GM18505 (cell line): ENCODE data around the gene DLG4.

Experiments used
- ATAC-seq: cut with Tn5 transposase; IDR thresholded peaks from one replicate; pipeline ENCODE4 v1.9.1; 2021; ENCODE audit not compliant: unreplicated experiment
- POLR2A ChIP-seq: IDR thresholded peaks from 4 replicates; pipeline ENCODE4 v1.6.1; 2011; ENCODE audit warnings: borderline replicate concordance; ENCODE audit not compliant: insufficient read depth, insufficient read length; ENCODE audit errors: extremely low read depth

The DLG4 gene

GRCh38 chr17:7208754-7209460 is 10.7 kb downstream of the DLG4 start:
- no peak for TF ChIP-seq POLR2A
- no peak for ATAC-seq

DNA sequence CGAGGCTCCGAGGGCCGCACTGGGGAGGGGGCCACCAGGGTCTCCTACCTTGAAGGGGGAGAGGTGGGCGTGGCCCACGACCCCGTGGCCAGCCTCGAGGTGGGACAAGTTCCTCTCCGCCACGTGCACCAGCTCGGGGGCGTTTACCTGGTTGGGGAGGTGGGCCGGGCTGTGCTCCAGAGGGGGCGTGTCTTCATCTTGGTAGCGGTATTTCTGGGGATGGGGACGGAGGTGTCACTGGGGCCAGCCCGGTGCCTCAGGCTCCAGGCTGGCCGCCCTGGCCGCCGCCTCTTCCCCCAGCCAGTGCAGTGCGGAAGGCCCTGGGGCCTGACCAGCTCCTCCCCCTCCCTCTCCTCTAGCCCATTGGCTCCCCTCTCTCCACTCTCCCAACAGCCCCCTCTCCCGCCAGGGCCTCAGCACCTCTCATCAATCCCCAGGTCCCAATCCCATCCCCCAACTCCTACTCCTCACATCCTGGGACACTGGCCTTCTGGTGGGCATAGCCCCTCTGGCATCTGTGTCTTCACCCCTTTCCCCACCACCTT is 11.5 kb downstream of the DLG4 start:
- no peak for TF ChIP-seq POLR2A
- no peak for ATAC-seq

GRCh38 chr17:7207120-7208001 is 12.3 kb downstream of the DLG4 start:
- ATAC-seq: no peak

GRCh38 chr17:7205561-7205960 is 14.1 kb downstream of the DLG4 start:
- no peak for ATAC-seq

More at GRCh38 chr17:7207120-7208001, 12.3 kb downstream of the DLG4 start:
- TF ChIP-seq POLR2A: no peak

GRCh38 chr17:7204828-7205461 is 14.7 kb downstream of the DLG4 start:
- ATAC-seq: peak; percentile 65
- peak; percentile 43 for TF ChIP-seq POLR2A

More at GRCh38 chr17:7205561-7205960, 14.1 kb downstream of the DLG4 start:
- TF ChIP-seq POLR2A: no peak

- no peak for ATAC-seq
- no peak for TF ChIP-seq POLR2A
These were observed 15.3 kb downstream of the DLG4 start for GRCh38 chr17:7204336-7204735.

GRCh38 chr17:7203391-7203790 is 16.2 kb downstream of the DLG4 start:
- no peak for ATAC-seq
- TF ChIP-seq POLR2A: no peak

DNA sequence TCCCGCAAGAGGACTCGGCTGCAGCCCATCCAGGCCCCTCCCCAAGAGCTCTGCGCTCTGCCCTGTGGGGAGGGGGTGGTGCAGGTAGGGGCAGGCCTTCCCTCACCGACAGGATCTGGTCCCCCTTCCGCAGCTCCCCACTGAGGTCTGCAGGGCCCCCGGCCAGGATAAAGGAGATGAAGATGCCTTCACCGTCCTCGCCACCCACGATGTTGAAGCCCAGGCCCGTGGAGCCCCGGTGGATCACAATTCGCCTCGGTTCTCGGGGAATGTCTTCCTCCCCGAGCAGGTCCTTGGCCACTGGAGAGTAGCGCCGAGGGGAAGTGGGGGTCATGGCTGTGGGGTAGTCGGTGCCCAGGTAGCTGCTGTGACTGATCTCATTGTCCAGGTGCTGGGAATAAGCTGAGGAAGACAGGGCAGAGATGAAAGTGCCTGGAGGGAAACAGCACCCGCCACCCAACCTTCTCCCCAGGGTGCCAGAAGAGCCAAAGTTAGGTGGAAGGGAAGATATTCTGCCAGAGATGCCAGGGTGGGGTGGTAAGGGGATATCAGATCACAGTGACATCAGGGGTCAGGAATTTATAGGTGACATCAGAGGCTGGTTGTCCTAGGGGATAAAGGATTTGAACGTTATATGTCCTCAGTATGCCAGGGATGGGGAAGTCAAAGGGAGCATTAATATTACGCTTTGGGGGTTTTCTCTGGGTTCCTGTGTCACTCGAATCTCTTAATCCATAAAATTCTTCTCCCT is 22.8 kb downstream of the DLG4 start:
- no peak for TF ChIP-seq POLR2A
- no peak for ATAC-seq

- no peak for ATAC-seq
- no peak for TF ChIP-seq POLR2A
These were observed 23.7 kb downstream of the DLG4 start for GRCh38 chr17:7195971-7196370.

DNA sequence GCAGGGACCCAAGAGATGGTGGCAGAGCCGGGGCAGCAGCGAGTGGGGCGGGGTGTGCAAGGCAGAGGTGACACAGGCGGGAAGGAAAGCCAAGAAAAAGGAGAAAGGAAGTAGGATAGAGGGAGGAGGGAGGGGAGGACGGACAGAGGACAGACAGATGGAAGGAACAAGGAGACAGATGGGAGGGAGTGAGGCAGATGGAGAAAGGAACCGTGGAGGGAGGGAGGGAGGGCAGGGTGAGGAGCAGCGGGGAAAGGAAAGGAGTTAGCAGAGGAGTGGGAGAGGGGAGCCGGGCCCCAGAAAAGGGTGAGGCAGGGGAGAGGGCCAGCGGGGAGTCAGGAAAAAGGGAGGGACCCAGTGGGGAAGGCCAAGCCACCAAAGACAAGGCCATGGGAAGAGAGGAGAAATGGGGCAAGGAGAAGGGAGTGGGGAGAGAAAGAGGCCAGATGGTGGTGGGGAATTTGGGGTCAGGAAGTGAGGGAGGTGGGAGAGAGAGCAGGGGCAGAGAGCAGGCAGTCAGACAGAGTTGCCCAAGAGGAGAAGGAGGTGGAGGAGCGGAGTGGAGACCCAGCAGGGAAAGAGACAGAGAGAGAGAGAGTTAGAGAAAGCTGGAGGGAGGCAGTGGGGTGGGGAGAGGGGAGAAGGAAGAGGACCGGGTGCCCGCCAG is 27.2 kb downstream of the DLG4 start:
- ATAC-seq: no peak
- no peak for TF ChIP-seq POLR2A

- no peak for TF ChIP-seq POLR2A
- ATAC-seq: no peak
These were observed 27.9 kb downstream of the DLG4 start for GRCh38 chr17:7191571-7192270.

DNA sequence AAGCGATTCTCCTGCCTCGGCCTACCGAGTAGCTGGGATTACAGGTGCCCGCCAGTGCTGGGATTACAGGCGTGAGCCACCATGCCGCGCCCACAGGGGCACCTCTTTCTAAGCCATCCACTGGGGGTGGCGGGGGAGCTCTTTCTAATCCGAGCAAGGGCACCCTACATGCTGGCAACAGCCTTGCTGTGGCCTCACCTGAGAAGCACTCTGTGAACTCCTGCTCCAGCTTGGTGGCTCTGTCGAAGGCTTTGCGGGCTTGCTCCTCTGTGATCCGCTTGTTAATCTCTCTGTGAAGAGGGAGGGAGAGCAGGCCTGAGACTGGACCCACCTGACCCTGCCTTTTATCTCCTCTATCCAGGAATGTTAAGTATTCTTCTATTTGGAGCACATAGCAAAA is 28.6 kb downstream of the DLG4 start:
- ATAC-seq: no peak
- TF ChIP-seq POLR2A: no peak

DNA sequence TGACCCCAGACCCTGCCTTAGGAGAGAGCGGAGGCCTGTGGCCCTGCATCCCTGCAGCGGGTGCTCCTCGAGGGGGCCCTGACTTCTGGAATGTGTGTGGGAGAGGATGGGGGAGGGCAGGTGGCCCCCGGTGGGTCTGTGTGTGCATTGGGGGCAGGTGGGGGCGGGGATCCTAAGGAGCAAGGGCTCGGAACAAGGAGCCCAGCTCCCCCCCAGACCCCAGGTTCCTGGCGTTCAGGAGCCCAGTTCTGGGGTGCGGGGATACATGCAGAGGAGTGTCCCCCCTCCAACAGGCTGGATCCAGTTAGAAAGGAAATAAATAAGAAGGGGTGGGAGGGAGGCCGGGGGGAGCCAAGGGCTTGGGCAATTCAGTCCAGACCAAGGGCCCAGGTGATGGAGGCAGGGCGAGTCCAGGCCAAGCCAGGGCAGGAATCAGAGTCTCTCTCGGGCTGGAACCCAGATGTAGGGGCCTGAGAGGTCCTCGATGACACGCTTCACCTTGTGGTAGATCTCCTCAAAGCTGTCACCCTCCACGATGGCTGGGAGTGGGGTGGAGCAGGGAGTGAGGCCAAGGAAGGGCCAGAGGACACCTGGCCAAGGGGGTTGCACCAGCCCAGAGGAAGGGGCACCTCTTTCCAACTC is 29.2 kb downstream of the DLG4 start:
- ATAC-seq: no peak
- no peak for TF ChIP-seq POLR2A
